BJ (cell line): ENCODE data around the gene CTSZ. TPM values are rescaled to one million over a fixed set of nuclear protein-coding genes. Genes with fewer than 3 reads are reported as not detected.

Experiments
- CTCF ChIA-PET: fragments of 350-600 bp; formaldehyde crosslinking; extraction: SDS; loops from one replicate; lab custom pipeline; 2021; ENCODE audit warnings: antibody characterized with exemption, inconsistent platforms; lab: Yijun Ruan, JAX
- POLR2A ChIA-PET: fragments of 300-600 bp; sonication (Branson Sonifier 250); formaldehyde crosslinking; extraction: SDS; loops from one replicate; lab custom pipeline; 2021; ENCODE audit warnings: antibody characterized with exemption; lab: Charles Lee
- DNase-seq: peaks from one replicate; pipeline ENCODE4 v3.0.0-alpha.2; 2011; ENCODE audit warnings: low read depth
- H3K27me3 ChIP-seq: 2 replicates; pipeline ENCODE4 v1.6.0; 2011; ENCODE audit warnings: low read length; ENCODE audit not compliant: control insufficient read depth, insufficient read depth
- H3K36me3 ChIP-seq: 2 replicates; pipeline ENCODE4 v1.5.1; 2011; ENCODE audit warnings: low read length; ENCODE audit not compliant: control insufficient read depth, insufficient read depth
- H3K4me3 ChIP-seq: 2 replicates; pipeline ENCODE4 v1.5.1; 2011; ENCODE audit warnings: low read depth, mild to moderate bottlenecking, control low read depth, low read length
- polyA plus RNA-seq: library from polyadenylated mRNA; depleted of rRNA; stranded (reverse); fragments of >200 nt; gene quantifications from 2 replicates; pipeline ENCODE4 v1.2.3, GENCODE V29; 2011; rRNA removed
- TF ChIP-seq, protein P1 (sequence below): IDR thresholded peaks from 2 replicates; pipeline ENCODE4 v1.5.1; 2011; ENCODE audit warnings: low read depth, mild to moderate bottlenecking, control low read depth, inconsistent platforms, low read length, moderate library complexity; ENCODE audit not compliant: insufficient read depth

Gene CTSZ
- polyA plus RNA-seq, 1 experiment, result 288 TPM

- TF ChIP-seq, protein P1, sequence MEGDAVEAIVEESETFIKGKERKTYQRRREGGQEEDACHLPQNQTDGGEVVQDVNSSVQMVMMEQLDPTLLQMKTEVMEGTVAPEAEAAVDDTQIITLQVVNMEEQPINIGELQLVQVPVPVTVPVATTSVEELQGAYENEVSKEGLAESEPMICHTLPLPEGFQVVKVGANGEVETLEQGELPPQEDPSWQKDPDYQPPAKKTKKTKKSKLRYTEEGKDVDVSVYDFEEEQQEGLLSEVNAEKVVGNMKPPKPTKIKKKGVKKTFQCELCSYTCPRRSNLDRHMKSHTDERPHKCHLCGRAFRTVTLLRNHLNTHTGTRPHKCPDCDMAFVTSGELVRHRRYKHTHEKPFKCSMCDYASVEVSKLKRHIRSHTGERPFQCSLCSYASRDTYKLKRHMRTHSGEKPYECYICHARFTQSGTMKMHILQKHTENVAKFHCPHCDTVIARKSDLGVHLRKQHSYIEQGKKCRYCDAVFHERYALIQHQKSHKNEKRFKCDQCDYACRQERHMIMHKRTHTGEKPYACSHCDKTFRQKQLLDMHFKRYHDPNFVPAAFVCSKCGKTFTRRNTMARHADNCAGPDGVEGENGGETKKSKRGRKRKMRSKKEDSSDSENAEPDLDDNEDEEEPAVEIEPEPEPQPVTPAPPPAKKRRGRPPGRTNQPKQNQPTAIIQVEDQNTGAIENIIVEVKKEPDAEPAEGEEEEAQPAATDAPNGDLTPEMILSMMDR, result no peak
- POLR2A ChIA-PET, result no interaction called here
- no peak for DNase-seq
- Histone ChIP-seq H3K27me3 (no peaks in the 10 kb centered on the region), H3K4me3 (no peak overlapping the region), H3K36me3 (no peaks in the 10 kb centered on the region)
- CTCF ChIA-PET, result no interaction called here
These were observed 61.0 kb downstream of the CTSZ start for GRCh38 chr20:58945965-58946631.

Other genes with a start within 250 kb of the CTSZ start
- 0.42 and 0.45 TPM in 2 replicates for gene GNAS-AS1, start 156.4 kb downstream of the CTSZ start, polyA plus RNA-seq
- 1,063 and 1,537 TPM in 2 replicates for gene GNAS, start 154.5 kb downstream of the CTSZ start, polyA plus RNA-seq
- gene NELFCD, start 26.0 kb downstream of the CTSZ start, polyA plus RNA-seq, result 63.6 and 79.6 TPM in 2 replicates
- gene TUBB1, start 12.2 kb upstream of the CTSZ start, polyA plus RNA-seq, result 0.01 TPM in 1 of 2 replicates, not detected in the other
- gene ATP5F1E, start 25.1 kb upstream of the CTSZ start, polyA plus RNA-seq, result 54.5 and 75.1 TPM in 2 replicates
- 76.0 and 85.4 TPM in 2 replicates for gene PRELID3B, start 35.5 kb upstream of the CTSZ start, polyA plus RNA-seq
- not detected in 2 replicates for gene ZNF831, start 156.6 kb upstream of the CTSZ start, polyA plus RNA-seq